Calu3 (cell line): ENCODE measurements around the gene KCNH1. TPM values are rescaled to one million over a fixed set of nuclear protein-coding genes. Genes with fewer than 3 reads are reported as not detected.

ENCODE experiments used
- BruUV-seq: library from RNA; stranded (reverse); fragments of 400-500 nt; replicated peaks from 2 replicates; lab custom pipeline; 2021; lab: Mats Ljungman, UMichigan
- CTCF ChIA-PET: fragments of 300-600 bp; sonication (Branson Sonifier 250); formaldehyde crosslinking; loops from one replicate; lab custom pipeline; 2022; ENCODE audit warnings: antibody characterized with exemption; lab: Charles Lee
- DNase-seq: peaks from one replicate; pipeline ENCODE4 v3.0.0; 2022
- H3K27ac Mint-ChIP-seq: one replicate; pipeline ENCODE4 v1.8.0; 2022; ENCODE audit warnings: mixed read lengths; ENCODE audit not compliant: unreplicated experiment
- H3K27me3 Mint-ChIP-seq: one replicate; pipeline ENCODE4 v1.8.0; 2022; ENCODE audit warnings: mixed read lengths; ENCODE audit not compliant: unreplicated experiment
- H3K36me3 Mint-ChIP-seq: one replicate; pipeline ENCODE4 v1.8.0; 2022; ENCODE audit warnings: mild to moderate bottlenecking, moderate library complexity, mixed read lengths; ENCODE audit not compliant: insufficient read depth, unreplicated experiment
- H3K4me1 Mint-ChIP-seq: one replicate; pipeline ENCODE4 v1.8.0; 2022; ENCODE audit warnings: mild to moderate bottlenecking, low read depth, mixed read lengths; ENCODE audit not compliant: unreplicated experiment
- H3K4me3 Mint-ChIP-seq: one replicate; pipeline ENCODE4 v1.8.0; 2022; ENCODE audit warnings: mild to moderate bottlenecking, low read depth, moderate library complexity, mixed read lengths; ENCODE audit not compliant: unreplicated experiment
- H3K9me3 Mint-ChIP-seq: one replicate; pipeline ENCODE4 v1.8.0; 2022; ENCODE audit warnings: low read depth, mixed read lengths; ENCODE audit not compliant: unreplicated experiment
- intact Hi-C: fragments of 100-400 bp; cut with micrococcal nuclease; formaldehyde crosslinking; loops from one replicate; pipeline ENCODE4 v1.10.0; 2022; ENCODE audit not compliant: unreplicated experiment
- total RNA-seq: library from RNA; stranded (reverse); gene quantifications from 2 replicates; pipeline ENCODE4 v1.2.3, GENCODE V29; 2022
- TF ChIP-seq, protein P1 (sequence below): fragments of 200-600 bp; IDR thresholded peaks from one replicate; pipeline ENCODE4 v1.8.0; 2022; ENCODE audit warnings: antibody characterized with exemption; ENCODE audit not compliant: unreplicated experiment

The KCNH1 gene
- total RNA-seq, 1 experiment from 2014 or later = not detected

GRCh38 chr1:210724768-210725167 lies 409.2 kb downstream of the KCNH1 start:
- intact Hi-C loops = no loop called here
- CTCF ChIA-PET = no interaction called here
- Mint-ChIP-seq H3K36me3 (no peaks in the 10 kb centered on the region), H3K27me3 (peaks cover 38% of the 10 kb centered on the region), H3K4me1 (no peaks in the 10 kb centered on the region), H3K4me3 (no peak overlapping the region), H3K9me3 (no peaks in the 10 kb centered on the region), H3K27ac (no peak overlapping the region)
- BruUV-seq = no TSS peak
- DNase-seq = no peak
- TF ChIP-seq, protein P1, sequence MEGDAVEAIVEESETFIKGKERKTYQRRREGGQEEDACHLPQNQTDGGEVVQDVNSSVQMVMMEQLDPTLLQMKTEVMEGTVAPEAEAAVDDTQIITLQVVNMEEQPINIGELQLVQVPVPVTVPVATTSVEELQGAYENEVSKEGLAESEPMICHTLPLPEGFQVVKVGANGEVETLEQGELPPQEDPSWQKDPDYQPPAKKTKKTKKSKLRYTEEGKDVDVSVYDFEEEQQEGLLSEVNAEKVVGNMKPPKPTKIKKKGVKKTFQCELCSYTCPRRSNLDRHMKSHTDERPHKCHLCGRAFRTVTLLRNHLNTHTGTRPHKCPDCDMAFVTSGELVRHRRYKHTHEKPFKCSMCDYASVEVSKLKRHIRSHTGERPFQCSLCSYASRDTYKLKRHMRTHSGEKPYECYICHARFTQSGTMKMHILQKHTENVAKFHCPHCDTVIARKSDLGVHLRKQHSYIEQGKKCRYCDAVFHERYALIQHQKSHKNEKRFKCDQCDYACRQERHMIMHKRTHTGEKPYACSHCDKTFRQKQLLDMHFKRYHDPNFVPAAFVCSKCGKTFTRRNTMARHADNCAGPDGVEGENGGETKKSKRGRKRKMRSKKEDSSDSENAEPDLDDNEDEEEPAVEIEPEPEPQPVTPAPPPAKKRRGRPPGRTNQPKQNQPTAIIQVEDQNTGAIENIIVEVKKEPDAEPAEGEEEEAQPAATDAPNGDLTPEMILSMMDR = no peak

- CTCF ChIA-PET = no interaction called here
- Mint-ChIP-seq H3K36me3 (no peaks in the 10 kb centered on the region), H3K27ac (no peak overlapping the region), H3K9me3 (no peaks in the 10 kb centered on the region), H3K4me3 (no peak overlapping the region), H3K27me3 (peaks cover 26% of the 10 kb centered on the region), H3K4me1 (no peaks in the 10 kb centered on the region)
- intact Hi-C loops = no loop called here
- BruUV-seq = no TSS peak
- DNase-seq = no peak
- TF ChIP-seq, protein P1 = no peak
Measured at GRCh38 chr1:210723646-210724045, 410.3 kb downstream of the KCNH1 start.

- no TSS peak for BruUV-seq
Measured at GRCh38 chr1:210722410-210723081, 411.4 kb downstream of the KCNH1 start.

GRCh38 chr1:210715072-210715471 lies 418.9 kb downstream of the KCNH1 start:
- H3K9me3 Mint-ChIP-seq = no peaks in the 10 kb centered on the region
- no peak overlapping the region for H3K27ac Mint-ChIP-seq
- H3K4me3 Mint-ChIP-seq = no peak overlapping the region
- no TSS peak for BruUV-seq
- CTCF ChIA-PET = interaction anchor here (1.0 kb wide), 1 partner anchor 224 kb away, joined by 3 read pairs; no protein-coding TSS in a partner anchor
- H3K4me1 Mint-ChIP-seq = no peaks in the 10 kb centered on the region
- no peak for DNase-seq
- intact Hi-C loops = no loop called here
- H3K27me3 Mint-ChIP-seq = peaks cover 34% of the 10 kb centered on the region
- H3K36me3 Mint-ChIP-seq = no peaks in the 10 kb centered on the region
- TF ChIP-seq, protein P1 = no peak

More at GRCh38 chr1:210722410-210723081, 411.4 kb downstream of the KCNH1 start:
- no peaks in the 10 kb centered on the region for H3K36me3 Mint-ChIP-seq
- no peak for DNase-seq
- H3K27me3 Mint-ChIP-seq = peaks cover 15% of the 10 kb centered on the region
- TF ChIP-seq, protein P1 = no peak
- H3K9me3 Mint-ChIP-seq = no peaks in the 10 kb centered on the region
- no peak overlapping the region for H3K27ac Mint-ChIP-seq
- no peak overlapping the region for H3K4me3 Mint-ChIP-seq
- H3K4me1 Mint-ChIP-seq = no peaks in the 10 kb centered on the region
- CTCF ChIA-PET = no interaction called here
- intact Hi-C loops = no loop called here
